Effector memory CD8-positive, alpha-beta T cell (primary cell): ENCODE measurements around the gene TMEM269.

Experiments used
- ATAC-seq: fragments of 150-1000 bp; cut with Tn5 transposase; replicated peaks from 2 replicates; pipeline ENCODE4 v1.10.0; 2021; ENCODE audit warnings: mild to moderate bottlenecking, moderate library complexity
- DNase-seq, 3 experiments: peaks; one replicate each; pipeline ENCODE4 v3.0.0; 2021
- H3K27ac Mint-ChIP-seq, 2 donors: one replicate each; pipeline ENCODE4 v1.8.0; 2022; ENCODE audit warnings: mild to moderate bottlenecking in 2 of 2, mixed read lengths in 2 of 2, moderate library complexity in 2 of 2
- H3K27me3 Mint-ChIP-seq, 2 donors: one replicate each; pipeline ENCODE4 v1.8.0; 2022; ENCODE audit warnings: mixed read lengths in 2 of 2
- H3K36me3 Mint-ChIP-seq: one replicate; pipeline ENCODE4 v1.8.0; 2022; ENCODE audit warnings: mild to moderate bottlenecking, moderate library complexity, mixed read lengths; ENCODE audit not compliant: insufficient read depth
- H3K4me1 Mint-ChIP-seq, 2 donors: one replicate each; pipeline ENCODE4 v1.8.0; 2022; ENCODE audit warnings: low read depth in 2 of 2, mixed read lengths in 2 of 2
- H3K4me3 Mint-ChIP-seq, 2 donors: one replicate each; pipeline ENCODE4 v1.8.0; 2022; ENCODE audit warnings: mild to moderate bottlenecking in 2 of 2, mixed read lengths in 2 of 2, moderate library complexity in 2 of 2
- H3K9me3 Mint-ChIP-seq, 2 donors: one replicate each; pipeline ENCODE4 v1.8.0; 2022; ENCODE audit warnings: mixed read lengths in 2 of 2

The TMEM269 gene

DNA sequence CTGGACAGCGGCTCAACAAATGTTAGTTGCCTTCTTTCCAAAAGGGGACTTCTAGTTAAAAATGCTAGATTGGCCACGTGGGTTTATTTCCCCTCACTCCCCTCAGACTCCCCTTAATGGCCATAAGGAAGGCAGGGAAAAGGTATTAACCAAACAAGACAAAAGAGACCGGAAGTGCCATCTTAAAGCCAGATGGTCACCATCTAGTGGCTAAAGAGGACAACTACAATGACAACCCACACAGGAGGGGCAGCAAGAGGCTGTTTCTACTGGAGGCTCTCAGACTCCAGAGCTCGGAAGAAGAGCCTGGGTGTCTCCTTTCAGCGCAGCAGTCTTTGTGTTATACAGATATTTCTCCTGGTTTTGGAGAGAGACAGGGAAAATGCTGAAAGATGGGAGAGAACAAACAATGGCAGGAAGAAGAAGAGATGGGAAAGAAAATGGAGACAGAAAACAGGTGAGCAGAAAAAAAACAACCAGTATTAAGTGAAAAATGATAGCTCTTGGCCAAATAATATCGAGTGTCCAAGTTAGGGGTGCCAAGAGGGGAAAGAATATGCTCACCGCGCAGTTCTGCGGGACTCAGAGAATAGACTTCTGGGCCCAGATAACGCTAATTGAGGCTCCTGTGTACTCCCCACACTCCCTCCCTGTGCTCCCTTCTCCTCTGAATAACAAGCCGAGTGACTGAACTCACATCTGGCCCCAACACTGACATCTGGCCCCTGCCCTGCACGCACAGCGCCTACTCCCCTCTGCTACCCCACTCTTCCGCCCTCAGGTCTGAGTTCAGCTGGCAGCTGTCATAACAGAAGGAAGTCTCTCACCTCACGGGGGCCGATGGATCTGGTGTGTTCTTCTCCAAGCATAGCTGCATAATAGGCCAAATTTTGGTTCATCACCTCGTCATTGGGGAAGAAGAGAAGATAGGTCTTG is 27.6 kb upstream of the TMEM269 start:
- no peaks in the 10 kb centered on the region for H3K27me3 Mint-ChIP-seq
- ATAC-seq (peak; percentile 48), DNase-seq (no peak)
- H3K9me3 Mint-ChIP-seq: no peaks in the 10 kb centered on the region
- peak overlapping the region; percentile 30 to 55 for H3K27ac Mint-ChIP-seq
- no peak overlapping the region for H3K4me3 Mint-ChIP-seq
- H3K36me3 Mint-ChIP-seq: peaks cover 31% of the 10 kb centered on the region
- peaks cover 2 to 6% of the 10 kb centered on the region in 2 donors for H3K4me1 Mint-ChIP-seq

DNA sequence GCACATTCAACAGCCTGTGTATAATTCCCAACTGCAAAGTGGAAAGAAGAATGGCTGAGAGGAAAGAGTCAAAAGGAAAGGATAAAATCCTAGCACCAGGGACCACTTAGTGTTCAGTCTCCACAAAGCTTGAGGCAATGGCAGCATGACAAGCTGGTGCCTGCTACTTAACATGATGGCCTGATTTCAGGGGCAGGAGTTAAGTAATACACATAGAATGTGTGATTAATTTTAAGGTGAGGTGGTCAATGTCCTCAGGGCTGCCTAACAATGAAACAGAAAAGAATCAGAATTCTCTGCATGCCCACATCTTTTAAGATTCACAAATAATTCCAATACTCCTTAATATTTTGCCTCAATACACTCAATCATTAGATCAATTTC is 26.9 kb upstream of the TMEM269 start:
- no peak overlapping the region for H3K4me3 Mint-ChIP-seq
- H3K27ac Mint-ChIP-seq: no peak overlapping the region

DNA sequence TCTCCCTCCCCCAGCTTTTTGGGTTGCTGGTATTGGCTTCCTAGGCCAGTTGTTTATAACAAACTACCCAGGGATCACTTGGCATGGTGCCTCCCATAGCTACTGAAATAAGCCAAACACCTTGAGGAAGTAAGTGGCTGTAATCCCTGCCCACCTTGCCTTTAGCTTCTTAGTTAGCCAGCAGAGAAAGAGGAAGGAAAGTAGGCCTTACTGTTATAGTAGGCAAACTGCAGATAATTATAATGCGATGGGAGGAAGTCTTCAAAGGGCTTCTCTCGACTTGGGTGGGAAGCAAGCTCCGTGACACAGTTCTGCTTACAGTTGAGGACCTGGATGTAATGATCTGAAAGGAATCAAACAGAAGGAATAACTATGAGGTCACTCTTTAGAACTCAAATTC is 26.1 kb upstream of the TMEM269 start:
- Mint-ChIP-seq H3K27ac (no peak overlapping the region), H3K4me3 (no peak overlapping the region), H3K9me3 (no peaks in the 10 kb centered on the region), H3K4me1 (peaks cover 2 to 6% of the 10 kb centered on the region in 2 donors), H3K27me3 (no peaks in the 10 kb centered on the region), H3K36me3 (peaks cover 28% of the 10 kb centered on the region)
- ATAC-seq (no peak), DNase-seq (no peak)

More for the DNA sequence above, 26.9 kb upstream of the TMEM269 start:
- no peak for ATAC-seq
- Mint-ChIP-seq H3K27me3 (no peaks in the 10 kb centered on the region), H3K9me3 (no peaks in the 10 kb centered on the region), H3K36me3 (peaks cover 24% of the 10 kb centered on the region), H3K4me1 (peaks cover 2 to 6% of the 10 kb centered on the region in 2 donors)
- no peak for DNase-seq

DNA sequence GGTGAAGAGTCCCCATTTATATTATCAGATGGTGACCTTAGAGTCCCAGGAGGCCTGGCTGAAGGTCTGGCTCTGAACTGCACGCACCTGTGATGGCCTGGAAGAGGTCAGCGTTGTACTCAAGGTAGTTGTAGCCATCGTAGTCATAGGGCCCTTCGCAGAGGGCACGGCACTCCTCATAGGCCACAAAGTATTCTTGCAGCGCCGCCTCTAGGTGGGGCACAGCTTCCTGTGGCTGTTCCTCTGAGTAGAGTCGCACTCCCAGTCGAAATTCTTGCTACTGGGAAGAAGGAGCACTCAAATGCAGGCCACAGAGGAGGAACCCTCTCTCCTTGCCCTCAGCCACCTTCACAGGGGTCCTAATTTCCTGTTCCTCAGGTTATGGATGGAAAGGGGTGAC is 25.7 kb upstream of the TMEM269 start:
- Mint-ChIP-seq H3K27me3 (no peaks in the 10 kb centered on the region), H3K4me1 (peaks cover 2 to 6% of the 10 kb centered on the region in 2 donors), H3K27ac (no peak overlapping the region), H3K9me3 (no peaks in the 10 kb centered on the region), H3K36me3 (peaks cover 24% of the 10 kb centered on the region), H3K4me3 (no peak overlapping the region)
- DNase-seq (no peak), ATAC-seq (no peak)

DNA sequence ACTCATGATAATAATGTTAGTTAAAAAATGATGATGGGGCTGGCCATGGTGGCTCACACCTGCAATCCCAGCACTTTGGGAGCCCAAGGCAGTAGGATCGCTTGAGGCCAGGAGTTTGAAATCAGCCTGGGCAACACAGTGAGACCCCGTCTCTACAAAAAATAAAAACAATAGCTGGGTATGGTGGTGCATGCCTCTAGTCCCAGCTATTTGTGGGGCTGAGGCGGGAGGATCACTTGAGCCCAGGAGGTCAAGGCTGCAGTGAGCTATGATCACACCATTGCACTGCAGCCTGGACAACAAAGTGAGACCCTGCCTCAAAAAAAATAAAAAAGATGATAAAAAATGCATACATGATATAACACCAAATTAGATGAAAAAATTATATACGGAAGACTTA is 23.2 kb upstream of the TMEM269 start:
- Mint-ChIP-seq H3K27me3 (no peaks in the 10 kb centered on the region), H3K4me3 (no peak overlapping the region), H3K27ac (no peak overlapping the region), H3K9me3 (no peaks in the 10 kb centered on the region), H3K4me1 (peaks cover 5 to 6% of the 10 kb centered on the region in 2 donors), H3K36me3 (peaks cover 20% of the 10 kb centered on the region)
- ATAC-seq: no peak
- DNase-seq: no peak

DNA sequence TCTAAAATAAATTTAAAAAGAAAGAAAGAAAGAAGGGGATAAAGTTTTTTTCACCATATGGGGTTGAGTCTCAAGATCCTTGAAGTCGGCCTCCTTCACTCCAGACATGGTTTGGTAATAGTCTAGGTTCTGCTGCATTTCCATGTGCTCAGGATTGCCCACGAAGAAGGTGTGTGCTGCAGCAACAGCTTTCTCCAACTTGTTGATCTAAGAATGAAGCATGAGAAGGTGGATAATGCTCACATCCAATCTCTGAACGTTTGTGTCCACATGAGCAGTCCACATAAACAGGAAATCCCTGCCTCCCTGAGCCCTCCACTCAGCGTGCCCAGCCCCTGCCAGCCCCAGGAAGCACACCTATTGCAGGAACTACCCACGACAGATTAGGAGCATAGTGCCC is 22.5 kb upstream of the TMEM269 start:
- Mint-ChIP-seq H3K27ac (peak overlapping the region in 1 of 2 donors; percentile 22), H3K4me1 (peaks cover 0 to 3% of the 10 kb centered on the region in 2 donors), H3K36me3 (peaks cover 20% of the 10 kb centered on the region), H3K4me3 (no peak overlapping the region), H3K27me3 (no peaks in the 10 kb centered on the region), H3K9me3 (no peaks in the 10 kb centered on the region)
- no peak for ATAC-seq
- no peak for DNase-seq

DNA sequence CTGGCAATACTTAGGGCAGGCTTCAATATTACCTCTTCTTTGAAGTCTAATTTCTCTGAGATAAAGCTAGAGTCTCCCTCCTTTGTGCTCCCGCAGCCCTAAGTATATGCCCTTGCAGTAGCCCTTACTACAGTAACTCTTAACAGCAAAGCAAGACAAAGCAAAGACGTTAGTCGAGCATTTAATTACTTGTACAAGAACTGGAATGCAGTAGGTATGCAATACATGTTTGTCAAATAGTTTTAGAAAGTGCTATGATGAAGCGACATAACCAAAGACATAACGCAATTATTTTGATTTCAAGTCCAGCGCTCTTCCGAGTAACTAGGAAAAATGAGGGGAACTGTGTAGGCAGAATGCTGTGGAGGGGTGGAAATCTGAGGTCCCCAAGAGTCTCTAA is 19.5 kb upstream of the TMEM269 start:
- H3K4me1 Mint-ChIP-seq: peaks cover 9 to 18% of the 10 kb centered on the region in 2 donors
- ATAC-seq (no peak), DNase-seq (no peak)
- no peak overlapping the region for H3K27ac Mint-ChIP-seq
- H3K27me3 Mint-ChIP-seq: no peaks in the 10 kb centered on the region
- H3K9me3 Mint-ChIP-seq: no peaks in the 10 kb centered on the region
- no peak overlapping the region for H3K4me3 Mint-ChIP-seq
- peaks cover 25% of the 10 kb centered on the region for H3K36me3 Mint-ChIP-seq

DNA sequence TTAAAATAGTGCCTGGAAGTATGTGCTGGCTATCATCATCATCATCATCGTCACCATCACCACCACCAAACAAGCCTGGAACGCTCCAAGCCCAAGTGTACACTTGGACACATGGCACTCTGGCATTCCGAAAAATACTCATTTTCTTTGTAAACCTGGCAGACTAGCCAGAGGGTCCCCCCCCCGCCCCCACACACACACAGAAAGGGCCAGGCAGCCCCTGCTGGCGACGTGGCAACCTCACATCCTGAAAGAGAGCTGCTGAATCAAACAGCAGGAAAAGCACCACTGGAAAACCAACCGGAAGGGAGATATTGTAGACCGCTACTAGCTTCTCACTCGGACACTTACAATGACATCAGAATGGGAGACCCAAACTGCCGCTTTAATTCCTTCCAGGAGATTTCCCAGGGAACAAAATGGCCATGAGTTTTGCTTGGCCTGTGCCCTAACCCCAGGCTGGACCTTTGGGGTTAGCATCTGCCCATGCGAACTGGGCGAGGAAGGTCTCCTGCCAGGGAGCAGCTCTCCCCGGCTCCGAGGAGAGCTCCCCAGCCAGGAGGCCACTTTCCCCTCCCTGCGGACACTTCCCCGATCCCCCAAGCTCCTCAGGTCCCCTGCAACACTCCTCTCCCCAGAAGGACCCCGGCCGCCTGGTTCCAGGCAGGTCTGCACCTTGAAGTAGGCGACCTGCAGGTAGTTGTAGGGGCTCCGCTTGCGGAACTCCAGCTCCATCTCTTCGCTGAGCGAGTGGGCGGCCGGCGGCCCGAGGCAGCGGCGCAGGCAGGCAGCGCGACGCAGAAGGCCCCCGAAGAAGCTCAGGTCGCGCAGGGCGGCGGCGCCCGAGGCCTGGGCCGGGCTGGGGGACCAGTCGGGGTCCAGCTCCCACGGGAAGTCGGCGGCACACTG is 18.7 kb upstream of the TMEM269 start:
- no peak overlapping the region for H3K4me3 Mint-ChIP-seq
- H3K27ac Mint-ChIP-seq: no peak overlapping the region
- peak; percentile 6 for ATAC-seq
- H3K9me3 Mint-ChIP-seq: no peaks in the 10 kb centered on the region
- H3K27me3 Mint-ChIP-seq: no peaks in the 10 kb centered on the region
- peaks cover 24% of the 10 kb centered on the region for H3K36me3 Mint-ChIP-seq
- peaks cover 13 to 24% of the 10 kb centered on the region in 2 donors for H3K4me1 Mint-ChIP-seq
- peak in 2 of 3 experiments; percentile 6 to 25 for DNase-seq

DNA sequence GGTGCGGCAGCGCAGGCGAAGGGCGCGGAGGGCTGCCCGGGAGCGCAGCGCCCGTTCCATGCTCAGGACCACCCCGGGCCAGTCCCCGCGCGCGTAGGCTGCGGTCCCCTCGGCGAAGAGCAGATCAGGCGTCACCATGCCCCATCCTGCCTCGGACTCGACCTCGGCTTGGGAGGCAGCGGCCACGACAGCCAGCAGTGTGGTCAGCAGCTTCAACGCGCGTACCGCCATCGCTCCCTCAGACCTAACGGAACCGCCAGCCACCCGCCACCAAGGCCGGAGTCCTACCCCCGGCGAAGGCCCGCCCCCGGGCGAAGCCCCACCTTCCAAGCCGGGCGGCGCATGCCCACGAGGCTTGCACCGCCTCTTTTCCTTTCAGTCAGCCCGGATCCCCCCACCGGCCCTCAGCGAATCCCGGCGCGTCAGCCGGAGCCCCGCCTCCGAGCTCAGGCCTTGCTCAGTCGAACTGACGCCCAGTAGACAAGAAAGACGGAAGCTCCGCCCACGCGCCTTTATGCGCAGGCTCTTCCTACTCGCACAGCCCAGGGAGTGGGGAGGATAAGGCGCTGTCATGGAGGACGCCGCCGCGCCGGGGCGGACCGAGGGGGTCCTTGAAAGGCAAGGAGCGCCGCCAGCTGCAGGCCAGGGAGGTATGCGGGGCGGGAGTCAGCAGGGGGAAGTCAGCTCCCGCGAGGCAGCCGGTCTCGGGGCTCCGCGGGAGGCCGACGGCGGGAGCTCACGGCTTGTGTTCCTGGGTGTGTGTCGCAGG is 17.9 kb upstream of the TMEM269 start, which contains the start of the genes C1orf50 and P3H1:
C1orf50 (plus strand) TSS at position 509 of the 769 bp plus-strand sequence; CDS start at position 572, 63 bp downstream.
P3H1 (minus strand) TSS at position 288 of the 769 bp plus-strand sequence; CDS start at position 231, 57 bp downstream.
- Mint-ChIP-seq H3K4me3 (no peak within 1 kb of the TSS), H3K27ac (peak within 1 kb of the TSS in 1 of 2 donors; percentile 94), H3K36me3 (peaks cover 17% of the 10 kb centered on the region), H3K4me1 (peaks cover 14 to 26% of the 10 kb centered on the region in 2 donors), H3K9me3 (no peaks in the 10 kb centered on the region), H3K27me3 (no peaks in the 10 kb centered on the region)
- peak; percentile 99 to 100 (median 100) for DNase-seq
- peak; percentile 89 for ATAC-seq

DNA sequence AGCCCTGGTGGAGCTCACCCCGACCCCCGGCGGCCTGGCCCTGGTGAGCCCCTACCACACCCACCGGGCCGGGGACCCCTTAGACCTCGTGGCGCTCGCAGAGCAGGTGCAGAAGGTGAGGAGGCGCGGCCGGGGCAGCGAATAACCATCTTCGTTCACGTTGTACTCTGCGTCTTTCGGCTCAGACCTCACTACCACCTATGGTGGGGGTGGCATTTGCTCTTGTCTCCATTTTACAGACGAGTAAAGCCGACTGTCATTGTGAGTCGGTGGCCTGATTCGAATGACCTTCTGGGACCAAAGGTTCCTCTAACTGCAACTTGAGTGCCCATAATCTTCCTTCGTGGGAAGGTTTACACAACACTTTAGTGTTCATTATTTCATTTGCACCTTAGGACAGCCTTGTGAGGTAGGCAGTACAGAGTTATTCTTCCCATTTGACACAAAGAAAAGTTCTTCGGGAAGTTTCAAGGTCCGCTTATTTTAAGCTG is 17.2 kb upstream of the TMEM269 start:
- Mint-ChIP-seq H3K36me3 (peaks cover 15% of the 10 kb centered on the region), H3K4me1 (peaks cover 18 to 31% of the 10 kb centered on the region in 2 donors)
- ATAC-seq: peak; percentile 16

DNA sequence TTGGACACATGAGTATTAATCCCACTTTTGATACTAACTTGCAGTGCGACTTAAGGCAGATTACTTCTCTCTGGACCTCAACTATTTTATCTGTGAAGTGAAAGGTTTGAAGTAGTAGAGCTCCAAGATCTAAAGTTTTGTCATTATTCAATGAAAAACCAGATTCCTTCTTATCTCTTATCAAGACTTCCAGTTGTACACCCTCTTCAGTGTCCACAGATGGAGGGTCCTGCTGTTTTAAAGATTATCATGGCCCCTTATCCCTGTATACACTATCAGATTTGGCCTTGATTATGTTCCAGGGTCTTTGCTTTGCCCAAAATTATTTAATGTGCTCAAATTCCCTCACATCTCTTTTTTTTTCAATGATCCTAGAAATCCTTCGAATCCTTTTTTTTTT is 16.6 kb upstream of the TMEM269 start:
- Mint-ChIP-seq H3K9me3 (no peaks in the 10 kb centered on the region), H3K4me3 (no peak overlapping the region), H3K4me1 (peaks cover 21 to 36% of the 10 kb centered on the region in 2 donors), H3K27ac (peak overlapping the region in 1 of 2 donors; percentile 94), H3K27me3 (no peaks in the 10 kb centered on the region), H3K36me3 (peaks cover 18% of the 10 kb centered on the region)
- DNase-seq: no peak
- no peak for ATAC-seq

More for the DNA sequence above, 17.2 kb upstream of the TMEM269 start:
- no peak overlapping the region for H3K4me3 Mint-ChIP-seq
- no peak for DNase-seq
- no peaks in the 10 kb centered on the region for H3K9me3 Mint-ChIP-seq
- H3K27ac Mint-ChIP-seq: peak overlapping the region in 1 of 2 donors; percentile 94
- no peaks in the 10 kb centered on the region for H3K27me3 Mint-ChIP-seq

DNA sequence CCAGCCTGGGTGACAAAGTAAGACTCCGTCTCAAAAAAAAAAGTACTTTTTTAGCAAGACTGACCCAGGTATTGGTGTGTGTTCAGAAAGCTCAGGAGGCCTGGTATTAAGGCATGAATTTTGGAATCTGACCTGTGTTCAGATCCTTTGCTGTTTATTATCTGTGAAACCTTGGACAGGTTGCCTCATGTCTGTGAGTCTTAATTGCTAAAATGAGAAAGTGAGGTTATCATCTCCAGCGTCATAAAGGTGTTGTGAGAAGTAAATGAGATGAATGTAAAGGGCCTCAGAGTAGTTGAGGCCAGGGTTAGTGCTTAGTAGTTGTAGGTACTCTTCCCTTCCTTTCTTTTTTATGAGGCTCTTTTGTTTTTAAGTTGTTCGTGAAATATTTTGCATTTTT is 15.0 kb upstream of the TMEM269 start:
- DNase-seq: no peak
- Mint-ChIP-seq H3K27me3 (no peaks in the 10 kb centered on the region), H3K36me3 (peaks cover 28% of the 10 kb centered on the region), H3K27ac (no peak overlapping the region), H3K4me1 (peaks cover 22 to 37% of the 10 kb centered on the region in 2 donors), H3K4me3 (peak overlapping the region in 1 of 2 donors; percentile 11), H3K9me3 (no peaks in the 10 kb centered on the region)
- no peak for ATAC-seq
